Activated CD4-positive, alpha-beta T cell treated with anti-CD3 and anti-CD28 coated beads, Interleukin-2, amount 10 ng/mL, durations not matched to agents 24 days and 14 days (primary cell): ENCODE results near the gene TBC1D22B. TPM values are rescaled to one million over a fixed set of nuclear protein-coding genes. Genes with fewer than 3 reads are reported as not detected.

ENCODE experiments used
- DNase-seq: peaks from one replicate; pipeline ENCODE4 v3.0.0; 2022
- H3K27ac Mint-ChIP-seq: one replicate; pipeline ENCODE4 v1.8.0; 2022; ENCODE audit warnings: mild to moderate bottlenecking, mixed read lengths
- H3K27me3 Mint-ChIP-seq: one replicate; pipeline ENCODE4 v1.8.0; 2022; ENCODE audit warnings: mixed read lengths
- H3K36me3 Mint-ChIP-seq: one replicate; pipeline ENCODE4 v1.8.0; 2022; ENCODE audit warnings: low read depth, mild to moderate bottlenecking, mixed read lengths
- H3K4me1 Mint-ChIP-seq: one replicate; pipeline ENCODE4 v1.8.0; 2021; ENCODE audit warnings: mixed read lengths
- H3K4me3 Mint-ChIP-seq: one replicate; pipeline ENCODE4 v1.8.0; 2022; ENCODE audit warnings: mild to moderate bottlenecking, moderate library complexity, mixed read lengths
- H3K9me3 Mint-ChIP-seq: one replicate; pipeline ENCODE4 v1.8.0; 2021; ENCODE audit warnings: mixed read lengths
- intact Hi-C: fragments of 100-400 bp; cut with micrococcal nuclease; formaldehyde crosslinking; loops from one replicate; pipeline ENCODE4 v1.15.1; 2023
- total RNA-seq: library from RNA; stranded (reverse); gene quantifications from 2 replicates; pipeline ENCODE4 v1.2.3, GENCODE V29; 2022

TBC1D22B gene
- total RNA-seq, 1 donor from 2014 or later: 18.7 TPM

- Mint-ChIP-seq H3K4me3 (peak overlapping the region; percentile 28), H3K27me3 (no peaks in the 10 kb centered on the region), H3K36me3 (peaks cover 18% of the 10 kb centered on the region), H3K4me1 (peaks cover 61% of the 10 kb centered on the region), H3K27ac (peak overlapping the region; percentile 85), H3K9me3 (no peaks in the 10 kb centered on the region)
- intact Hi-C loops: loop anchor here (2.0 to 5.0 kb wide), 2 partner anchors 16 to 819 kb away; partner anchors contain the start of genes KCTD20 and PXT1
- no peak for DNase-seq
Measured at GRCh38 chr6:37261198-37261597, 3.6 kb downstream of the TBC1D22B start.

GRCh38 chr6:37262446-37263026 lies 5.0 kb downstream of the TBC1D22B start:
- no peak for DNase-seq
- no peak overlapping the region for H3K27ac Mint-ChIP-seq
- H3K36me3 Mint-ChIP-seq: peaks cover 18% of the 10 kb centered on the region
- no peaks in the 10 kb centered on the region for H3K9me3 Mint-ChIP-seq
- H3K4me1 Mint-ChIP-seq: peaks cover 54% of the 10 kb centered on the region
- intact Hi-C loops: loop anchor here (5.0 kb wide), 1 partner anchor 820 kb away; the partner anchor contains the start of genes KCTD20 and PXT1
- no peaks in the 10 kb centered on the region for H3K27me3 Mint-ChIP-seq
- no peak overlapping the region for H3K4me3 Mint-ChIP-seq

GRCh38 chr6:37265001-37265400 lies 7.4 kb downstream of the TBC1D22B start:
- intact Hi-C loops: no loop called here
- no peaks in the 10 kb centered on the region for H3K9me3 Mint-ChIP-seq
- no peak overlapping the region for H3K27ac Mint-ChIP-seq
- H3K4me1 Mint-ChIP-seq: peaks cover 52% of the 10 kb centered on the region
- no peak overlapping the region for H3K4me3 Mint-ChIP-seq
- no peak for DNase-seq
- no peaks in the 10 kb centered on the region for H3K27me3 Mint-ChIP-seq
- peaks cover 33% of the 10 kb centered on the region for H3K36me3 Mint-ChIP-seq

- no peak for DNase-seq
- H3K27me3 Mint-ChIP-seq: no peaks in the 10 kb centered on the region
- peaks cover 39% of the 10 kb centered on the region for H3K36me3 Mint-ChIP-seq
- intact Hi-C loops: no loop called here
- no peaks in the 10 kb centered on the region for H3K9me3 Mint-ChIP-seq
- no peak overlapping the region for H3K4me3 Mint-ChIP-seq
- no peak overlapping the region for H3K27ac Mint-ChIP-seq
- H3K4me1 Mint-ChIP-seq: peaks cover 51% of the 10 kb centered on the region
Measured at GRCh38 chr6:37265860-37266259, 8.3 kb downstream of the TBC1D22B start.

DNA sequence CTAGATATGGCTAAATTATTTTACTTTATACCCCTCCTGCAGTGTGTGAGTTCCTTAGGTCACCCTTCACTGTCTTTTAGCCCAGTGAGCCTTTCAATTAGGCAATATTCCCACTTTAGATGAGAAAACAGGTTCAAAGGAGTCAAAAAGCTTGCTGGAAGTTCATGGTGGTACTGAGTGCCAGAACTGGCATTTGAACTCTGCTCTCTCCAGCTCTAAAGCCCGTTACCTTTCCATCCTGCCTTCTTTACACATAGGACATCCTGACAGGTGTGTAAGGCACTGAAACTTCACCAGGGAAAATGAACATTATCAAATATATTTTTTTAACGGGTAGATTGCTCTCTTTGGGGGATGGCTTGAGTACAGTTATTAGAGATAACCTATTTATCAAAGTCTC lies 11.5 kb downstream of the TBC1D22B start:
- no peaks in the 10 kb centered on the region for H3K9me3 Mint-ChIP-seq
- H3K4me3 Mint-ChIP-seq: no peak overlapping the region
- intact Hi-C loops: no loop called here
- no peak overlapping the region for H3K27ac Mint-ChIP-seq
- peaks cover 57% of the 10 kb centered on the region for H3K4me1 Mint-ChIP-seq
- no peak for DNase-seq
- peaks cover 39% of the 10 kb centered on the region for H3K36me3 Mint-ChIP-seq
- H3K27me3 Mint-ChIP-seq: no peaks in the 10 kb centered on the region

DNA sequence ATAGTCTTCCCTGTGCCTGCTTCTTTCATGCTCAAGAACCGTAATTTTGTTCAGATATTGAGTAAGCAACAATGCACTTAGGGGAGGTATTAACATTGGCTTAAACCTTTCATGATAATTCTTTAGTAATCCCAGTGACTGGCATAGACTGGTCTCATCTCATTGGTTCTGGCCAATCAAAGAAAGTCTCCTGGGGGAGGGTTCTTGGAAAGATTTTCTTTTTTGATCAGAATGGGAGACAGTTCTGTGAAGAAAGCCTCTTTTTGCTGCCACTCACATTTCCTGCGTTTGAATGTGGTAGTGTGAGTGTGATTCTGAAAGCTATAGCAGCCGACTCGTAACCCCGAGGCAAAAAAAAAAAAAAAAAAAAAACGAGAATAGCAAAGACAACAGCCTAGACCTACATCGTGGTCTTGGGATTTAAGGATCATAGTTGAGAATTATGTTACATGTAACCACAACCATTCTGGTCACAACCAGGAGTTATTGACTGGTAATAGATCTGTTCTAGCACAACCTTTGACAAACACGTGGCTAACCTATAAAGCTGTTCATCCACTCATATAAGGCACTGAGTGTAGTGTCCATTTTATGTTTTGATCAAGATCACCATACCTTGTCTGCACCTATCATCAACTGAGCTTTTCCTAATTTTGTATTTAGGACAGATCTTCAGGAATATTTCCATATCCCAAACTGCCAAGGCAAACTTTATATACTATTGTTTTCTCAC lies 15.4 kb downstream of the TBC1D22B start:
- no peaks in the 10 kb centered on the region for H3K27me3 Mint-ChIP-seq
- H3K4me1 Mint-ChIP-seq: peaks cover 67% of the 10 kb centered on the region
- peaks cover 53% of the 10 kb centered on the region for H3K36me3 Mint-ChIP-seq
- no peaks in the 10 kb centered on the region for H3K9me3 Mint-ChIP-seq
- peak overlapping the region; percentile 79 for H3K4me3 Mint-ChIP-seq
- peak; percentile 77 for DNase-seq
- peak overlapping the region; percentile 89 for H3K27ac Mint-ChIP-seq
- intact Hi-C loops: loop anchor here (2.0 kb wide), 1 partner anchor 16 kb away; no protein-coding TSS in a partner anchor

- intact Hi-C loops: loop anchor here (2.0 kb wide), 1 partner anchor 15 kb away; no protein-coding TSS in a partner anchor
- DNase-seq: no peak
- no peaks in the 10 kb centered on the region for H3K9me3 Mint-ChIP-seq
- H3K27me3 Mint-ChIP-seq: no peaks in the 10 kb centered on the region
- H3K27ac Mint-ChIP-seq: peak overlapping the region; percentile 89
- H3K4me3 Mint-ChIP-seq: peak overlapping the region; percentile 79
- peaks cover 49% of the 10 kb centered on the region for H3K36me3 Mint-ChIP-seq
- H3K4me1 Mint-ChIP-seq: peaks cover 66% of the 10 kb centered on the region
Measured at GRCh38 chr6:37273690-37274089, 16.1 kb downstream of the TBC1D22B start.

DNA sequence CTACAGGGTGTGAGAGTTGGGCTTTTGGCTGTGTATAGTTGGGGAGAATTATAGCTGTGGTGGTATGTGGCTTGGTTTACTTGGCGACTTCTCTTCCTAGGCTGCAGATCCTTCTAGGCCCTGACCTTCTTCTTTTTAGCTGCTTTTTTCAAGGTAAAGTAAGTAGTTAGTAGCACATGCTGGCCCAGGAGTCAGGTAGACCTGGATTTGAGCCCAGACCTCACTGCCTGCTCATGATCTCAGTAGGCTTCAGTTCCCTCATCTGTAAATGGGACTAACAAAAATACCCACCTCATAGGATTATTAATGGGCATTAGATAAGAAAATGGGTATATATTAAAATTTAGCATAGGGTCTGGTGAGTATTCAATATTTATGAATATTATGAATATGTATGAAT lies 17.8 kb downstream of the TBC1D22B start:
- intact Hi-C loops: no loop called here
- H3K27ac Mint-ChIP-seq: peak overlapping the region; percentile 53
- no peak overlapping the region for H3K4me3 Mint-ChIP-seq

DNA sequence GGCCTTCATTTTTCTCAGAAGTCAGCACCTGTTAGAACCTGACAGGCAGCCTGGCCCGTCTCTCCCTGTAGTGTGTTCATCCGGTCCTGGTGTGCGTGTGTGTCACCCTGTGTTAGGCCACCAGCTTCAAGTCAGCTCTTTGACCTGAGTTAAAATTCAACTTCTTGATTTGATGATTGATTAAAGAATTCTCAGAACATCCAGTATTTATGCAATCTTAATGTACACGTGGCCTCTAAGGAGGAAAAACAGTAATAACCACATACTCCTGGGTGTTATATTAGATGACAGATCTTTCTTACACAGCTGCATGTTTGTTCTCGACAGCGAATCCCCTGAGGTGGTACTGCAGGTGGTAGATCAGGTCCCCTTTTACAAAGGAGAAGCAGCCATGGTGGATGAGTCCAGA lies 19.4 kb downstream of the TBC1D22B start:
- H3K9me3 Mint-ChIP-seq: no peaks in the 10 kb centered on the region
- H3K4me1 Mint-ChIP-seq: peaks cover 83% of the 10 kb centered on the region
- H3K36me3 Mint-ChIP-seq: peaks cover 47% of the 10 kb centered on the region
- intact Hi-C loops: loop anchor here (2.0 kb wide), 1 partner anchor 16 kb away; no protein-coding TSS in a partner anchor
- H3K27ac Mint-ChIP-seq: peak overlapping the region; percentile 68
- H3K27me3 Mint-ChIP-seq: no peaks in the 10 kb centered on the region
- DNase-seq: peak; percentile 65
- peak overlapping the region; percentile 20 for H3K4me3 Mint-ChIP-seq

More for the DNA sequence above, 17.8 kb downstream of the TBC1D22B start:
- no peak for DNase-seq
- Mint-ChIP-seq H3K9me3 (no peaks in the 10 kb centered on the region), H3K27me3 (no peaks in the 10 kb centered on the region), H3K4me1 (peaks cover 80% of the 10 kb centered on the region), H3K36me3 (peaks cover 51% of the 10 kb centered on the region)

- peak overlapping the region; percentile 36 for H3K27ac Mint-ChIP-seq
- H3K36me3 Mint-ChIP-seq: peaks cover 54% of the 10 kb centered on the region
- H3K27me3 Mint-ChIP-seq: no peaks in the 10 kb centered on the region
- intact Hi-C loops: no loop called here
- peaks cover 67% of the 10 kb centered on the region for H3K4me1 Mint-ChIP-seq
- no peak for DNase-seq
- H3K4me3 Mint-ChIP-seq: no peak overlapping the region
- no peaks in the 10 kb centered on the region for H3K9me3 Mint-ChIP-seq
Measured at GRCh38 chr6:37279366-37280134, 22.0 kb downstream of the TBC1D22B start.

GRCh38 chr6:37280162-37280887 lies 22.8 kb downstream of the TBC1D22B start:
- Mint-ChIP-seq H3K4me1 (peaks cover 61% of the 10 kb centered on the region), H3K9me3 (no peaks in the 10 kb centered on the region), H3K36me3 (peaks cover 55% of the 10 kb centered on the region), H3K27me3 (no peaks in the 10 kb centered on the region), H3K27ac (peak overlapping the region; percentile 36), H3K4me3 (no peak overlapping the region)
- DNase-seq: no peak
- intact Hi-C loops: no loop called here

DNA sequence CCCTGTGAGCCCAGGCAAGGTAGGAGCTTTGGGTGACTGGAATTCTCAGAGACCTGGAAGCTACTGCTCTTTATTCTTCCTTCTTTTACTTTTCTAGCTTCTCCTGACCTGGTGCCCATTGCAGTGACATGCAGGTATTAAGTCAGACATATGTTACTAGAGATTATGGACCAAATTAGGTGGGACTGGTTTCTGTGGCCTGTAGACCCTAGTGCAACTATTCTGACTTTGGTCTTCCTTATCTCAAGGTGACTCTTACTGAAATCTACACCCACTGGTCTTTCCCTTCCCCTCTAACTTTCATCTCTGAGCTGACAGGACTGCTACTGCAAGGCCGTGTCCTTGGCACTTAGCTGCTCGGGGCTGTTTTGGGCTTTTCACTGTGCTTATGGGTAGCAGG lies 24.8 kb downstream of the TBC1D22B start:
- intact Hi-C loops: no loop called here
- Mint-ChIP-seq H3K27ac (no peak overlapping the region), H3K4me1 (peaks cover 48% of the 10 kb centered on the region), H3K27me3 (no peaks in the 10 kb centered on the region), H3K4me3 (no peak overlapping the region), H3K9me3 (no peaks in the 10 kb centered on the region), H3K36me3 (peaks cover 59% of the 10 kb centered on the region)
- DNase-seq: no peak

DNA sequence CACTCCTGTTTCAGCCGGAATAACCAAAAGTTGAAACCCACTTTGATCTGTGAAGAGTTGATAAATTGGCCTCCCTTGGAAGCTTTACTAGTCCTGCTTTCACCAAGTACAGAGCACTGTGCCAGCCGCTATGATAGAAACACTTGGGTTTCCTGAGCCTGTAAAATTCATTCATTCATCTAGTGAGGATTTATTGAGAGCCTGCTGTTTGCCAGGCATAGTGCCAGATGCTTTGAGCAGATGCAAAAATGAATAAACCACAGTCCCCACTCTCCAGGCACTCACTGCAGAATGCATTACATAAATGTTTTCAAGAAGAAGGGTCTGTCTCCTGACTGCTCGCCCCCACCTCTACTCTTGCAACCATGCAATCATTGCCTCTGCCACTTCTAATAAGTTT lies 25.7 kb downstream of the TBC1D22B start:
- Mint-ChIP-seq H3K27me3 (no peaks in the 10 kb centered on the region), H3K9me3 (no peaks in the 10 kb centered on the region), H3K4me3 (no peak overlapping the region), H3K27ac (peak overlapping the region; percentile 56), H3K4me1 (peaks cover 50% of the 10 kb centered on the region), H3K36me3 (peaks cover 65% of the 10 kb centered on the region)
- no peak for DNase-seq
- intact Hi-C loops: no loop called here
